Measurements from ENCODE around the gene INSM1. TPM values are rescaled to one million over a fixed set of nuclear protein-coding genes. Genes with fewer than 3 reads are reported as not detected.
"Not testable (repeated sequence)": the region's sequence is repeated elsewhere in the genome, so short reads cannot be mapped to it uniquely, and the experiment has no call there.

The INSM1 gene, protein sequence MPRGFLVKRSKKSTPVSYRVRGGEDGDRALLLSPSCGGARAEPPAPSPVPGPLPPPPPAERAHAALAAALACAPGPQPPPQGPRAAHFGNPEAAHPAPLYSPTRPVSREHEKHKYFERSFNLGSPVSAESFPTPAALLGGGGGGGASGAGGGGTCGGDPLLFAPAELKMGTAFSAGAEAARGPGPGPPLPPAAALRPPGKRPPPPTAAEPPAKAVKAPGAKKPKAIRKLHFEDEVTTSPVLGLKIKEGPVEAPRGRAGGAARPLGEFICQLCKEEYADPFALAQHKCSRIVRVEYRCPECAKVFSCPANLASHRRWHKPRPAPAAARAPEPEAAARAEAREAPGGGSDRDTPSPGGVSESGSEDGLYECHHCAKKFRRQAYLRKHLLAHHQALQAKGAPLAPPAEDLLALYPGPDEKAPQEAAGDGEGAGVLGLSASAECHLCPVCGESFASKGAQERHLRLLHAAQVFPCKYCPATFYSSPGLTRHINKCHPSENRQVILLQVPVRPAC
- 41.4 and 43.7 TPM in 2 replicates for polyA plus RNA-seq (2014; cell fraction: cytosol; rRNA removed)
- 21.3 and 26.6 TPM in 2 replicates for polyA plus RNA-seq (2014; cell fraction: nucleus; rRNA removed)

DNA sequence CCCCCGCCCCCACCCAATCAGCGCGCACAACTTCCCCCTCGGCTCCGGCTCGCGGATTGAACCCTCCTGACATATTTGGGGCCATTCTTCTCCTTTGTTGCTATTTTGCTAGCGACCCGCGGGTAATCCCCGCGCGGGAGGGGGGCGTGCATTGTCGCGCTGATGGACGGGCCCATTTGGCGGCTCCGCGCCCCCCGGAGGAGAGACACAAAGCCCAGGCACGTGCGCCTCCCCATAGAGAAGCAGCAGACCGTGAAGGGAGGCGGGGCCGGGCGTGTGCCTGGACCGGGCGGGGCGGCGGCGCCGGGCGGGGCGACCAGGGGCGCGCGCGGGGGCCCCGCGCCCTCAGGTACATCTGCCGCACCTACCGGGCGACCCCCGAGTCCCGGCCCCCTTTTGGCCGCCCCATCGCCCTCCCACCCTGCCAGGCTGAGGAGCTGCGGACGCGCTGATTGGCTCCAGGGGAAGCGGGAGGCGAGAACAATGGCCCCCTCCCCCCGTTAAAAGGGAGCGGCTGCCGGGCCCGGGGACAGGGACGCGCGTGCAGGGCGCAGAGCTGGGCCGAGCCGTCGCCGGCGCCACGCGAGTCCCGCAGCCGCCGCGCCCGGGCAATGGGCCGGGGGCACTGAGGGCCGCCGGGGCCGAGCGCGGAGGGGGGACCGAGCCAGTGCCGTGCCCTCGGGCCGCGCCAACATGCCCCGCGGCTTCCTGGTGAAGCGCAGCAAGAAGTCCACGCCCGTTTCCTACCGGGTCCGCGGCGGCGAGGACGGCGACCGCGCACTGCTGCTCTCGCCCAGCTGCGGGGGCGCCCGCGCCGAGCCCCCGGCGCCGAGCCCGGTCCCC is at the start of gene INSM1:
INSM1 (plus strand) TSS at position 530 of the 843 bp plus-strand sequence; CDS start at position 694, 164 bp downstream.
- DNase-seq (ENCODE audit: low spot score), result peak; percentile 87

DNA sequence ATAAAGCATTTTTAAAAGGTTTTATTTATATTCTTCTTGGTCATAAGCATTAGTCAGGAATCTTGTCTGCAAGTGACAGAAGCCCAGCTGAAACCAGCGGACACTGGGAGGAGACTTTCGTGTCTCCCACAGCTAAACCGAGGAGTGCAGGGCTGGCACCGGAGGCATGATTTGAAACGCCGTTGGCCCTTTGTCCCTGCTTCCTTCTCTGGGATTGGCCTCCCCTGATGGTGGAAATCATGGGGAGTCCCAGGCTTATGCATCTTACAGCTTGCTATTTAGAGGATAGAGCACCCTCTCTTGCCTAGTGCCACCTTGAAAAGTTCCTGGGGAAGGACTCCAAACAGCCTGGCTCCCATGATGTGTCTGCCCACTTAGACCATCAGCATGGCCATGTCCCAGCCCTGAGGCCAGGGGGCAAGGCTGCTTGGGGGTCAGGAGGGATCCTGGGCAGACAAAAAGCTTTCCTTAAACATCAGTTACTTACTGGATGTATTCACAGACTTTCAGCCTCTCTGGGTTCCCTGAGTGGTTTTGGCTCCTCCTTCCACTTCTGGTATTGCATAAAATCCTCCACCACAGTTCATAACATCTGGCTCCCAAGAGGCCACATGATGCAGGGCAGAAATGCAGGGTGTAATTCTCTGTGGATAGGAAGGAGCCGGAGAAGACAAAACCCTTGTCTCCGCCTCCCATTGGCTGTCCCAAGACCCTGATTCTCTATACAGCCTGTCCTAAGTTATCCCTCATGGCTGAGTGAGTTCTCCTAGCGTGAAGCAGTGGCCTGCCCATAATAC is 49.3 kb upstream of the INSM1 start:
- no peak for DNase-seq (ENCODE audit: low spot score)

DNA sequence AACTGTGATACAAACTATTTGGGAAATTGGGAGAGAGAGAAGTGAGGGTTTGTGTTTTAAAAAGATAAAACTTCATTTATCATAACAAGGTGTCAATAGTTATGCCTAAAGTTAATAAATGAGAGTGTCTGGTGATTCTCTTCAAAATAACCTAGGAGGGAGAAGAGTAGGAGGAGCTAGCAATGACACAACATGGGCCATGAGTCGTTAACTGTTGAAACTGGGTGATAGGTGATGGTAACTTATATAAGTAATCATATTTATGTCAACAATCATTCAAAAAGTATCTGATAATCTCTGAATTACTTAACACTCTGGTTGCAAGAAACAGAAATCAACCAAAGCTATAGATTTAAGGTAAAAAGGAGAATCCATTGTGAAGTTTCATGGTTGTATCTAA is 46.8 kb upstream of the INSM1 start:
- no peak for DNase-seq (ENCODE audit: low spot score)

DNA sequence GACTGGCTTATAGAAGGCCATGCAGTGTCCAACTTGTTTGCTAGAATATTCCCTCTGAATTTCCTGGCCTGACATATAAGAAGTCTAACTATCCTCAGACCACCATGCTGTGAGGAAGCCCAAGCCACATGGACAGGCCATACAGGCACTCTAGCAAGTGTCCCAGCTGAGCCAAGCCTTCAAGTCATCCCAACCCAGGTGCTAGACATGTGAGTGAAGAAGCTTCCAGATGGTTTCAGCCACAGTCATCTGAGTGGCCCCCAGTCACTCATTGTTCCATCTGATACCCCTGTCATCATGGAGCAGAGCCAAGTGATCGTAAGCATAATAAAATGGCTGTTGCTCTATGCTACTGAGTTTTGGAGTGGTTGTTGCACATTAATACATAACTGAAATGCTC is 46.0 kb upstream of the INSM1 start:
- DNase-seq (ENCODE audit: low spot score), result no peak

DNA sequence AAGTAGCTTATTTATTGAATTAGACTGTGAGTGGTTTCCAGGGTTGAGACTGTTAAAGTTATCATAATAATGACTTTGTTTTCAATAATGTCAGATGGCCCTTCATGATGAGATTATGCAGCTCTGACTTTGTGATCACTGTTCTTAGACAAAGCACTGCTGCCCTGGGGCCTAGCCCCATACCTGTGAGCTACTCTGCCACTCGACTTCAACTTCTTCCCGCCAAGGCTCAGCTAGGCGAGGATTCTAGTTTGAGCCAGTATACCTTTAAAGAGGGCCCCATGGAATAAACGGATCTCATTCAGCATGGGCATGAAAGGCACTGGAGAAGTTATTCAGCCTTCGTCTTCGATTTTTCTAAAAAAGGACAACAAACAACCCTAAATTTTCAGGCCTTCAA is 45.0 kb upstream of the INSM1 start:
- no peak for DNase-seq (ENCODE audit: low spot score)

DNA sequence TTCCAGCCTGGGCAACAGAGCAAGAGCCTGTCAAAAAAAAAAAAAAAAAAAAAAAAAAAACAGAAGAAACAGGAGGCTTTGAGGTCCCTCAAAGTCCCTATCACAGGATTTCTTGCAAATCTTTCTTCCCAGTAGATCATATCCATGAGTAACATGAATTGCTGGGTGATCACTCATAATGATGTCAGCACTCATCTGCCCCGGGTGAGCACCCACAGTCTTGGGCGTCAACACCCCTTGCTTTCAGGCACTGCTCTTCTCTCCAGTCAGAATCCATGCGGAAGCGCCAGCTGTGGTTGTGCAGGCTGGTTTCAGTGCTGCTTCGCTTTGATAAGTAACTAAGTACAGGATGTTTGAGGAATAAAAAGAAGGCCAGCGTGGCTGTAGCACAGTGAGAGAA is 40.2 kb upstream of the INSM1 start:
- no peak for DNase-seq (ENCODE audit: low spot score)

DNA sequence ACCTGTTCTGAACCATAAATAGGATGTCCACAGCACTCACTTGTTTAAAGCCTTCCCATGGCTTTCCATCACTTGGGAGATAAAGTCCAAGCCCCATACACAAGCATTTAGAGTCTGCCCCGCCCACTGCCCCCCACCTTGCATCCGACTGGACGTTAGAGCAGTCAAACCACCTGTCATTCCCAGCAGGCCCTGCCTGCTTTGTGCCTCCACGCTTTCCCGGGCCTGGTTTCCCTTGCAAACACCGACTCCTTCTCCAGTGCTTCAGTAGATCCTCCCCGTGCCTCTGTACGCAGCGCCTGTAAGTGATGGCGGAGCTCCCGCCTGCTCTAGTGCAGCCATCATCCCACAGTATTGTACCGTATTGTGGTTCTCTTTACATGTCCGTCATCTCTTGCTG is 38.3 kb upstream of the INSM1 start:
- no peak for DNase-seq (ENCODE audit: low spot score)

DNA sequence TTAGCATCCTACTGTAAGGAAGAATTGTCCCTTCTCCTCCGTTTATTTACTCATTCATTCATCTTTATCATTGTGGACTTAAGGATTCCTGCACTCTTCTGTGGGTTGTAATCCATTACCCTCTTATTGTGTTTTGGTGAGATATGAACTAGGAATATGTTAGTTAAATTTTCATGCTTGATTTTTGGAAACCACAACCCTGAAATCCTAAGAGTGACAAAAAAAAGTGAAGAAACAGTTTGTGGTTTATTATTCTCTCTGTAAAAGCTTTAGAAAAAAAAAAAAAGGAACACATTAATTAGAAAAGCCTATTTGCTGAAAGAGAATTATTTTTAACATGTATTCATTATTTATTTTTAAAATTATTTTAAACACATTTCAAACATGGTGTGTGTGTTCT is 36.7 kb upstream of the INSM1 start:
- no peak for DNase-seq (ENCODE audit: low spot score)

DNA sequence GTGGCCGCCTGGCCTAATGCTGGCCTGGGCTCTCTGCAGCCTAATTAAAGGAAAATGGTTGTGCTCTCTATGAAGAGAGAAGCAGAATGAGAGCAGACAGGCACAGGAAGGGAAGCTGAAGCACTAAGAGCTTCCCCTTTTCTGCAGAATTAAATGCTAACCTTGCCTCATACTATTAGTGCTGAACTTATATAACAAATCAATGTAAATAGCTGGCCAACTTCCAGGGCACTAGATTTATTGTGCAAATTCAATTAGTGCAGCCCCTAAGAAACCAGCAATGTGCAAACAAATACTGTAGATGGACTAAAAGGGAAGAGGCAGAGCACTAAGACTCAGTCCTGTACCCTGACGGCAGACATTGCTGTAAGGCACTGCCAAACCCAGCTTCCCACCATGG is 36.1 kb upstream of the INSM1 start:
- peak; percentile 37 for DNase-seq (ENCODE audit: low spot score)

DNA sequence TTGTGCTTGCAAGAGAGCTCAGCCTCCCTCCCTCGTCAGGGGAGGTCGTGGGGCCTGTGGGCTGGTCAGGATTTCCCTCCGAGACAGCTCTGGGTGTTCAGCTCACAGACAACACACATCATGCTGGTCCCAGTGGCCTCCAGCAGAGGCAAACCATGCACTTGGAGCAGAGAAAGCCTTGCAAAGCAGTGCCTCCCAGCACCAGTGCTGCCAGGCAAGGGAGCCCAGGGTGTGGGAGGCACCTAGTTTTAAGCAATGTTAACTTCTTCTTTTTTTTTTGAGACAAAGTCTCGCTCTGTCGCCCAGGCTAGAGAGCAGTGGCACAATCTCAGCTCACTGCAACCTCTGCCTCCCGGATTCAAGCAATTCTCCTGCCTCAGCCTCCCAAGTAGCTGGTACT is 34.0 kb upstream of the INSM1 start:
- DNase-seq (ENCODE audit: low spot score), result no peak

DNA sequence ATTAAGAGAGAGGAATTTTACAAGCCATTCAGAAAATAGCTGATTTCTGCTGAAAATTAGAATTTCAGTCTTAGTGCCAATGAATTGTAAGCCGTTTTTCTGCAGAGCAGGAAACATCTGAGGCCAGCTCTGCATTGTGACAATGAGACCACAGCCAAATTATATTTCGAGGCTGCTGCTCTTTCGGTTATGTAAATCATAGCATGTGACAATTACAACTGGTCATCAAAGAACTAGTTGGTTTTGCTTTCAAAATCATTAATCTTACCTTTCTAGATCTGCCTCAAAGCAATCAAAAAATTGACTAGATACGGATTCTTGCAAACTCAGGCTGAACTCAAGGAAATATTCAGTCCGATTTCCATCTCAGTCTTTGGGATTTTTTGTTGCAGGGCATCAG is 33.4 kb upstream of the INSM1 start:
- DNase-seq (ENCODE audit: low spot score), result no peak

DNA sequence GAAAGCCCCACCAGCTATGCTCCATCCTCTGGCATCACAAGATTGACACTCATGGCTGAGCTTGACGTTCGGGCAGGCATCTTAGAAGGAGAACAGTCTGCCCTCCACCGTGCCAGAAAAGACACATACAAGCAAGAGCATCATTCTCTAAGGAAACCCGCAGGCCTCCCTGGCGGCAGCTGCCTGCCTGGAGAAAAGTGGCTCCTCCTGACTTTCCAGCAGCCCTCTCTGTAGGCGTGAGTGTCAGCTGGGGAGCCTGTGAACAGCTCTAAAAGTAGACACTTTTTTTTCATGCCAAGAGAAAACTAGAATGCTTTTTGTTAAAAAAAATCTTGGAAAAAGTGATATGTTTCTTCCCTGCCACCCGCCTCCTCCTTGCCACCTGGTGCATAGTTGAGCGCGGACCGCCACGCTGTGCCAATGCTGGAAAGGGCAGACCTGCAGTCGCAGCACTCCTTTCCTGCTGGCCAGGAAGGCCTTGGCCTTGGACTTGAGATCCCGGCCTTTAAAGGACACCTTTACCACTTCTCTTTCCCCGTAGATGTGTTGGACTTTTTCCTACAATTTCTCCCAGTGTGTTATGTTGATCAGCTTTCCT is 29.7 kb upstream of the INSM1 start:
- DNase-seq (ENCODE audit: low spot score), result no peak

DNA sequence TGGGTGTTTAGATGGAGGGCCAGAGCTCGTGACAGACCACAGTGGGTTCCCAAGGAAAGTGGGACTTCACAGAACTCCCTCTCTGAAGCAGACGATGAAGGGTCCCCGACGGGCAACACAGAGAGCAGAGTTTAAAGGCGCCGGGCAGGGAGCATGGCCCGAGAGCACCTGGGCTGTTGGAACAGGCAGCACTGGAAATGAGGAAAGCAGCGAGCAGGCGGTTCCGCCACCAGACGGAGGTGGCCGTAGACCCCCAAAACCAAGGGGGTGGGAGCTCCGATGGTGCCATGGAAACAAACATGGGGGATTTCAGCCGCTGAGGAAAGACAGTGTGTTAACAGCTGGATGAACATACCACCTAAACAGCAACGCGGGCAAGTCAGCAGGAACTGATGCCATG is 27.5 kb upstream of the INSM1 start:
- no peak for DNase-seq (ENCODE audit: low spot score)

DNA sequence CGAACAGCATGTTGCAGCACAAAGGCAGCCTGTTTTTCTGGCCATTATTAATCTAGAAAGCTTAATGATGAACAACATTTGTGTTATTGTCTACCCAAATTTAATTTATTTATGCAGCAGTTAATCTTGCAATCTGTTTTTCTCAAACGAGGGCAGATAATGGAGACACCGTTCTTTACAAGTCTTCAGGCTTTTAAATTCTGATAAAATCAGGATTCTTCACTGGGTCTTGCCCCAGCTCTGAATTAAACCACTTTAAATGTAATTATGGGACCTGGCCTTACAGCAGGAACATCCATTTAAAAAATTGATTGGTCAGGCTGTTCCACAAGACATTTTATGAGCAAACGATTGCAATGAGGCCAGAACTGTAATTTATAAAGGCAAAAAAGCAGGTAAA is 26.5 kb upstream of the INSM1 start:
- peak; percentile 92 for DNase-seq (ENCODE audit: low spot score)

DNA sequence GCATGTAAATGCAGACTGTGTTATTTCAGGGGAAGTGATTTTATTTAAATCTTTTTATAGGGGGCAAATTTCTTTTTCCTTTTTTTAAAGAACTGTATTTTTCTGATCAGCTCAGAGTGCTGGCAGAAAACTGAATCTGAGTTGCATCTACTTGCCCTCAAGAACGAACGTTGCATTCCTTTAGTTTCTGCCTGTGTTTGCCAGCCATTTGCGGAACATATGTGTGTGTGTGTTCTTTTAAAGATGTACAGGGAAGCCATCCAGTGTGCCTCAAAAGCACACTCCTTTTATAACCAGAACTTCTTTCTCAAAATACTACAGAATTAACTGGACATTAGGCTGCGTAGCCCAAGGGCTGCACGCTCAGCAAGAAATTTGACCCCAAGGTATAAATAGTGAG is 25.8 kb upstream of the INSM1 start:
- peak; percentile 36 for DNase-seq (ENCODE audit: low spot score)

DNA sequence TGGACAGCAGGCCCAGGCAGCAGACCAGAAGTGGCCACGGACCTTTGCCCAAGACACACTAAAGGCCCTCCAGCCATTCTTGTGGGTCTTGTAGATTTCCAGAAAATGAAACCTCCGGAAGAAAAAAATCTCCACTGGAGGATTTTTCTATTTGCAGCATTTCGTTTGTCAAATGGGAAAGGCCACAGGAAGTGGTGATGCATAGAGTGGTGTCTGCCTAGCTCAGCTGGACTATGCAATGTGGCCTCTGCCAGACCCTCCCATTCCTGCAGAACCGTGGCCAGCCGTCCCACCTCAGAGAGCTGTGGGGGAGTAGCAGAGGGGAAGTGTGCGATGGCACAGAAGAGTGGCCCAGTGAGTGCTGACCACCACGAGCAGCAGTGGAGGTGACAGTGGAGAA is 24.0 kb upstream of the INSM1 start:
- no peak for DNase-seq (ENCODE audit: low spot score)

DNA sequence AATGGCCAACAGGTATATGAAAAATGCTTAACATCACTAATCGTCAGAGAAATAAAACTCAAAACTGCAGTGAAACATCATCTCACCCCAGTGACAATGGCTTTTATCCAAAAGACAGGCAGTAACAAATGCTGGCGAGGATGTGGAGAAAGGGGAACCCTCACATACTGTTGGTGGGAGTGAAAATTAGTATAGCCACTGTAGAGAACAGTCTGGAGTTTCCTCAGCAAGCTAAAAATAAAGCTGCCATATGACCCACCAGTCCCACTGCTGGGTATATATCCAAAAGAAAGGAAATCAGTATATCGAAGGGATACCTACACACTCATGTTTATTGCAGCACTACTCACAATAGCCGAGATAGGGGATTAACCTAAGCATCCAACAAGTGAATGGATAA is 23.4 kb upstream of the INSM1 start:
- DNase-seq (ENCODE audit: low spot score), result no peak

DNA sequence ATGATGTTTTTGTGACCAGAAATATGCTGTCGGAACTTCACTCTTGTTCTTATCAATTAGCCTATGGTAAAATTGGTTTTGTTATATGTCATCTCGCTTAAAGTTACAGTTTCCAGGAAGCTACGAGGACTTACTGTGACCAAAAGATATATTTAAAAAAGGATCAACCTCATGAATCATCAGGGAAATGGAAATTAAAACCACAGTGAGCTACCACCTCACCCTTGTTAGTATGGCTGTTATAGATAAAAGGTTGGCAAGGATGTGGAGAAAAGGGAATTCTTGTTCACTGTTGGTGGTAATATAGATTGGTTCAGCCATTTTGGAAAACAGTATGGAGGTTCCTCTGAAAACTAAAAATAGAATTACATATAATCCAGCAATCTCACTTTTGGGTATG is 14.3 kb upstream of the INSM1 start:
- no peak for DNase-seq (ENCODE audit: low spot score)

DNA sequence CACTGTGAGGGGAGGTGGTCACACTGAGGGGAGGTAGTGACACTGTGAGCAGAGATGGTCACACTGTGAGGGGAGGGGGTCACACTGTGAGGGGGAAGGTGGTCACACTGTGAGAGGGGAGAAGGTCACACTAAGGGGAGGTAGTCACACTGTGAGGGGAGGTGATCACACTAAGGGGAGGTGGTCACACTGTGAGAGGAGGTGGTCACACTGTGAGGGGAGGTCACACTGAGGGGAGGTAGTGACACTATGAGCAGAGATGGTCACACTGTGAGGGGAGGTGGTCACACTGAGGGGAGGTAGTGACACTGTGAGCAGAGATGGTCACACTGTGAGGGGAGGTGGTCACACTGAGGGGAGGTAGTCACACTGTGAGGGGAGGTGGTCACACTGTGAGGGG is 12.4 kb upstream of the INSM1 start:
- DNase-seq (ENCODE audit: low spot score), result not testable (repeated sequence)

DNA sequence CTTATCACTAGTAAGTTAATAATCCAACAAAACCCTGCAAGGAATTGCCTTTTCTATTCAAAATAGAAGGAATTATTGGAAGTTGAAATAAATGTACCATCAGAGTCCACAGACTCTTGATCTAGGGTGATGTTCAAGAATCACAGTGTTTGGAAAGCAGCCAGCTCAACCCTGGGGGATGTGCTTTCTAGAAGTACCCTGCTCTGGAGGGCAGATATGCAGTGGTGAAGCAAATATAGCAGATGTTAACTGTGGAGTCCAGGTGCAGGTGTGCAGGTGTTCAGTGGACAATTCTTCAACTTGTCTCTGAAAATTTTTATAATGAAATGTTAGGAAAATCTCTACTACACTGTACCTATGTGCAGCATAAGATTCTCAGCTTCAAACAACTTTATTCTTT is 9.1 kb upstream of the INSM1 start:
- no peak for DNase-seq (ENCODE audit: low spot score)

DNA sequence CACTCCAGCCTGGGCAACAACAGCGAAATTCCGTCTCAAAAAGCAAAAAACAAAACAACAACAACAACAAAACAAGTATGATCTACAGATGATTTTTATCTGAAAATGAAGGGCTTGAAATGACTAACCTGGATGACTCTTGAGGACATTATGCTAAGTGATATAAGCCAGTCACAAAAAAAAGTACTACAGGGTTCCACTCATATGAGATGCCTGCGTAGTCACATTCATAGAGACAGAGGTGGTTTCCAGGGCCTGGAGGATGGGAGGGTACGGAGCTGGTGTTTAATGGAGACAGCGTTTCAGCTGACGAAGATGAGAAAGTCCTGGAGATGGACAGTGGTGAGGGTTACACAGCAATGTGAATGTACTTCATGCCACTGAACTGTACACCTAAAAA is 8.3 kb upstream of the INSM1 start:
- DNase-seq (ENCODE audit: low spot score), result no peak

Data from SK-N-DZ (cell line).